HEK293 (cell line): Measurements from ENCODE around the gene HTR4.

Experiments used
- ZNF274 ChIP-seq, 2 experiments: fragments of 200-500 bp in 1 of 2; fragments of 450-650 bp in 1 of 2; sonication (Bioruptor generic) in 1 of 2; formaldehyde crosslinking in 1 of 2; IDR thresholded peaks; 2 replicates each; pipeline versions ENCODE4 v1.5.1 to v1.6.1; 2014 to 2016; ENCODE audit warnings: borderline replicate concordance in 1 of 2, inconsistent platforms in 1 of 2, low read length in 1 of 2, missing biosample characterization in 1 of 2, missing genetic modification characterization in 1 of 2
- ZNF350 ChIP-seq: fragments of 450-650 bp; formaldehyde crosslinking; IDR thresholded peaks from 2 replicates; pipeline ENCODE4 v1.5.0; 2017; ENCODE audit warnings: missing biosample characterization, mild to moderate bottlenecking, missing genetic modification characterization

GRCh38 chr5:148437249-148437648, 217.1 kb downstream of the HTR4 start:
- TF ChIP-seq ZNF274 (IDR thresholded peaks at IDR 0.05; ENCODE audit: low read length) (no peak), ZNF274 (tag by site-specific recombination; IDR thresholded peaks at IDR 0.05; ENCODE audit: borderline replicate concordance) (no peak), ZNF350 (tag by site-specific recombination) (no peak)
